ENCODE results near the gene LTO1.

DNA sequence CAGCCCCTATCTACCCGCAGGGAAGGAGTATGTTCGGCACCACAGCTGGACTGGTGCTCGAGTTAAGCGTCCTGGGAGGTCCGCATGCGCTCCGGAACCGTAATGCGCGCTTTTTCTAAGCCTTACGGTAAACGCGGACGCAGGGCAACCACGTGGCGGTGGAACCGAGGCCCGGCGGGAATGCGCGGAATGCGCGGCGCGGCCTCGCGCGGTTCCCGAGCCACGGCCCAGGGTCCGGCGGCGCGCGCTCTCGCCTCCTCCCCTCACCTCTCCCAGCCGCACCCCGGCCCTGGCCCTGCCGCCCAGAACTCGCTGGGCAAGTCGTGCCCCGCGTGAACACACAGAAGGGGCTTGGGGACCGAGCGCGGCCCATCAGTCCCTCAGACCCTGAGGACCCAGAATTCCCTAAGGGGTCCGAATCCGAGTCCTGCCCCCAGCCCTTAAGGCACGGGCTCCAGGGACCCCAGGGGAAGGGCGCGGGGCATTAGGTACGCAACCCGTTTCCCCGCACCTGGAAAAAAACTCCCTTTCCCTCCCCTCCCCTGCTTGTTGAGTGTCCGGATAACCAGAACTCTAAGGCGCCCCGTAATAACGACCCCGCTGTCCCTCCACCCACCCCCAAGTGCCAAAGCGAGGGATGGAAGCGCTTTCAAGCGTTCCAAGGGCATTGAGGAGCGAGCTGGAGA, 38.5 kb downstream of the LTO1 start:
- TF ChIP-seq, protein P1, sequence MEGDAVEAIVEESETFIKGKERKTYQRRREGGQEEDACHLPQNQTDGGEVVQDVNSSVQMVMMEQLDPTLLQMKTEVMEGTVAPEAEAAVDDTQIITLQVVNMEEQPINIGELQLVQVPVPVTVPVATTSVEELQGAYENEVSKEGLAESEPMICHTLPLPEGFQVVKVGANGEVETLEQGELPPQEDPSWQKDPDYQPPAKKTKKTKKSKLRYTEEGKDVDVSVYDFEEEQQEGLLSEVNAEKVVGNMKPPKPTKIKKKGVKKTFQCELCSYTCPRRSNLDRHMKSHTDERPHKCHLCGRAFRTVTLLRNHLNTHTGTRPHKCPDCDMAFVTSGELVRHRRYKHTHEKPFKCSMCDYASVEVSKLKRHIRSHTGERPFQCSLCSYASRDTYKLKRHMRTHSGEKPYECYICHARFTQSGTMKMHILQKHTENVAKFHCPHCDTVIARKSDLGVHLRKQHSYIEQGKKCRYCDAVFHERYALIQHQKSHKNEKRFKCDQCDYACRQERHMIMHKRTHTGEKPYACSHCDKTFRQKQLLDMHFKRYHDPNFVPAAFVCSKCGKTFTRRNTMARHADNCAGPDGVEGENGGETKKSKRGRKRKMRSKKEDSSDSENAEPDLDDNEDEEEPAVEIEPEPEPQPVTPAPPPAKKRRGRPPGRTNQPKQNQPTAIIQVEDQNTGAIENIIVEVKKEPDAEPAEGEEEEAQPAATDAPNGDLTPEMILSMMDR (IDR thresholded peaks at IDR 0.05) = no peak
- no peak for TF ChIP-seq POLR2AphosphoS5 (IDR thresholded peaks at IDR 0.05; ENCODE audit: low read depth, low read length)
- TF ChIP-seq CHD2 (IDR thresholded peaks at IDR 0.05; ENCODE audit: low read length, partially characterized antibody) = no peak
- TF ChIP-seq ELF1 (IDR thresholded peaks at IDR 0.05) = no peak
- no peak for TF ChIP-seq JUND (IDR thresholded peaks at IDR 0.05)
- no peak for TF ChIP-seq EZH2phosphoT487 (IDR thresholded peaks at IDR 0.05; ENCODE audit: borderline replicate concordance, low read depth)
- TF ChIP-seq MXI1 (IDR thresholded peaks at IDR 0.05; ENCODE audit: low read depth, low read length) = no peak
